ENCODE data around the gene SPIN1.

The SPIN1 gene

DNA sequence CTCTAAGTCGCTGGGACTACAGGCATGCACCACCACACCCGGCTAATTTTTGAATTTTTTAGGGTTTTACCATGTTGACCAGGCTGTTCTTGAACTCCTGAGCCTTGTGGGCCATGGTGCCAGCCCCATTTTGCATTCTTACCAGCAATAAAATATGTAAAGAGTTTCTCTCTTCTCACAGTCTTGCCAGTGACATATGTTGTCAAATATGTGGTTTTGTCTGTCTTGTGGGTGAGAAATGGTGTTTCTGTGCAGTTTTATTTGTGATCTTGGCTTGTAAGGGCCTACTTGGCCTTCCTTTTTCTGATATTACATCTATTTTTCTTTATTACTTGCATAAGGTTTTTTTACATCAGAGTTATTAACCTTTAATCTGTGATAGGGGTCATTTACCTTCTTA is 47.1 kb downstream of the SPIN1 start:
- H3K27ac ChIP-seq: no peak overlapping the region
- TF ChIP-seq ZFX (IDR thresholded peaks at IDR 0.05): no peak
- TF ChIP-seq, protein P1, sequence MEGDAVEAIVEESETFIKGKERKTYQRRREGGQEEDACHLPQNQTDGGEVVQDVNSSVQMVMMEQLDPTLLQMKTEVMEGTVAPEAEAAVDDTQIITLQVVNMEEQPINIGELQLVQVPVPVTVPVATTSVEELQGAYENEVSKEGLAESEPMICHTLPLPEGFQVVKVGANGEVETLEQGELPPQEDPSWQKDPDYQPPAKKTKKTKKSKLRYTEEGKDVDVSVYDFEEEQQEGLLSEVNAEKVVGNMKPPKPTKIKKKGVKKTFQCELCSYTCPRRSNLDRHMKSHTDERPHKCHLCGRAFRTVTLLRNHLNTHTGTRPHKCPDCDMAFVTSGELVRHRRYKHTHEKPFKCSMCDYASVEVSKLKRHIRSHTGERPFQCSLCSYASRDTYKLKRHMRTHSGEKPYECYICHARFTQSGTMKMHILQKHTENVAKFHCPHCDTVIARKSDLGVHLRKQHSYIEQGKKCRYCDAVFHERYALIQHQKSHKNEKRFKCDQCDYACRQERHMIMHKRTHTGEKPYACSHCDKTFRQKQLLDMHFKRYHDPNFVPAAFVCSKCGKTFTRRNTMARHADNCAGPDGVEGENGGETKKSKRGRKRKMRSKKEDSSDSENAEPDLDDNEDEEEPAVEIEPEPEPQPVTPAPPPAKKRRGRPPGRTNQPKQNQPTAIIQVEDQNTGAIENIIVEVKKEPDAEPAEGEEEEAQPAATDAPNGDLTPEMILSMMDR (conservative IDR thresholded peaks at IDR 0.05): no peak

DNA sequence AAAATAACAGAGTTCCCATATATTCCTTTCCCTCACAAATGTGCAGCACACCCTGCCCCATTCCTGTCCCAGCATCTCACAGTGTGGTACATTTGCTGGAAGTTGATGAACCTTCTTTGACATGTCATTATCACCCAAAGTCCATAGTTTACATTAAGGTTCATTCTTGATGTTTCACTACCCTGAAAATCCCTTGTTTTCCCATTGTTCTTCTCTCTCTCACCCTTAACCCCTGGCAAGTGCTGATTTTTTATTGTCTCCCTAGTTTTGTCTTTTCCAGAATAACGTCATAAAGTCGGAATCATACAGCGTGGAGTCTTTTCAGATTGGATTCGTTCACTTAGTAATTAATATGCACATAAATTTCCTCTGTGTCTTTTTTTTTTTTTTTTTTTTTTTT is 48.1 kb downstream of the SPIN1 start:
- TF ChIP-seq, protein P1 (conservative IDR thresholded peaks at IDR 0.05): no peak
- no peak for TF ChIP-seq ZFX (IDR thresholded peaks at IDR 0.05)
- H3K27ac ChIP-seq: no peak overlapping the region

GRCh38 chr9:88437210-88438146 is 49.2 kb downstream of the SPIN1 start:
- no peak overlapping the region for H3K27ac ChIP-seq

GRCh38 chr9:88438811-88439210 is 50.6 kb downstream of the SPIN1 start:
- no peak overlapping the region for H3K27ac ChIP-seq
- TF ChIP-seq, protein P1 (conservative IDR thresholded peaks at IDR 0.05): no peak
- no peak for TF ChIP-seq ZFX (IDR thresholded peaks at IDR 0.05)

More at GRCh38 chr9:88437210-88438146, 49.2 kb downstream of the SPIN1 start:
- TF ChIP-seq ZFX (IDR thresholded peaks at IDR 0.05): no peak
- TF ChIP-seq, protein P1 (conservative IDR thresholded peaks at IDR 0.05): no peak

GRCh38 chr9:88441301-88442007 is 53.2 kb downstream of the SPIN1 start:
- TF ChIP-seq, protein P1 (conservative IDR thresholded peaks at IDR 0.05): no peak
- no peak for TF ChIP-seq ZFX (IDR thresholded peaks at IDR 0.05)
- H3K27ac ChIP-seq: no peak overlapping the region

DNA sequence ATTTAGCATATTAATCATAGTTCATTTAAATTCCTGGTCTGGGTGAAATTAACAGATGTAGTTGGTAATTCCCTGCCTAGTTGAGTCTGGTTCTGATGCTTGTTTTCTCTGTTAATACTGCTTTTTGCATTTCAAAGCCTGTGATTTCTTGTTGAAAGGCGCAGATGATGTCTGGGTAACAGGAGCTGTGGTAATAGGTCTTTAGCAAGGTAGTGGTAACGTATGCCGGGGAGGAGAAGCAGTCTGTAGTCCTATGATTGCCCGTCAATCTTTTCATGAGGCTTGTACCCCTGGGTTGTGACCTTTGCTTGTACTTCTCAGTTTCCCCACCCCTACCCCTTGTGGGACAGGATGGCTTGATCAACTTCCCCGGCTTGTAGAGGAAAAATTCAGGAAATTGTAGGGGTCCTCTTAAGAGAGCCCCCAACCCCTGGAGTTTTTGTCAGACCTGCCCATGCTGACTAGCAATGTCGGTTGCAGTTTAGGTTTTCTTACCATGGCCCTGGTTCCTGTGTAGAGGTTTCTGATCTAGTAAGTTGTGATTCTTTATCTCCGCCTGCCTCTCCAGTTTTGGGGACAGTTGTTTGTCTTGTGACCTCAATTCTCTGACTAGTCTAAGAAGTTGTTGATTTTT is 55.4 kb downstream of the SPIN1 start:
- no peak overlapping the region for H3K27ac ChIP-seq
- TF ChIP-seq ZFX (IDR thresholded peaks at IDR 0.05): no peak
- TF ChIP-seq, protein P1 (conservative IDR thresholded peaks at IDR 0.05): no peak

Data from C4-2B (cell line).